GM18520 (cell line): ENCODE results near the gene SALL4.
"Not testable (repeated sequence)": the region's sequence is repeated elsewhere in the genome, so short reads cannot be mapped to it uniquely, and the experiment has no call there.

Experiments
- ATAC-seq: cut with Tn5 transposase; IDR thresholded peaks from one replicate; pipeline ENCODE4 v1.9.1; 2021; ENCODE audit not compliant: unreplicated experiment

Gene SALL4

GRCh38 chr20:51802170-51802751 lies at the start of gene SALL4:
Gene SALL4 (minus strand): TSS chr20:51802521. CDS start chr20:51802408, 113 bp downstream.
- ATAC-seq: no peak

DNA sequence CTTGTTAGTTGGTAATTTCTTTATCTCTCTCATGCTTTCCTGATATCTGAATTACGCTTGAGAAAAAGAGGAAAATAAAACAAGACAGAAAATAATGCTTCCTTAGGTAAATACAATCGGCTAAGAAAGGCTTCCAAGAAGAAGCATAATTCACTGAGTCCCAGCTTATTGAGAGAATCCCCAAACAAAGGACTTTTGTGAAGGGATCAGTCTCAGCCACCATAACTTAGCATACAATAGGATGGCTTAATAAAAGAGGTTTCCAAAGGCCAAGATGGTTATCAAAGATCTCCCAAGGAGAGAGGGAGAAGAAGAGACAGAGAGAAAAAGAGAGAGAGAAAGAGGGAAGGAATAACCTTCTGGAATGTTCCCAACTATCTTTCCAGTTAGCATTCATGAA lies 46.0 kb upstream of the SALL4 start:
- ATAC-seq: no peak

DNA sequence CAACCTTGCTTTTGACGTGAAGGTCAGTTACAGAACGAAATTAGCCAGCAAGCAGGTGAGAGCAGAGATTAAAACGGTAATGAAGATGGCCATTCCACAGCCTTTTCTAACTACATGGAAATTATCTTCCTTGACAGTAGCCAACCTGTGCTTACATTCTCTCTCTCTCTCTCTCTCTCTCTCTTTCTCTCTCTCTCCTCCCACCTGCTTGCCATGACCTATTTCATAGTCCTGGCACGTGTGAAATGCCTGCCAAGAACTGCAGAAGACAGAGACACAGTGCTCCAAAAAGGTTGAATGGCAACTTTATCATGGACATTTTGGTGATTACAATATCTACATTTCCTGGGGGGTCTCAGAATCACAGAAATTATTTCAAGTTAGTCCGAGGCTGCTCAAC lies 38.5 kb upstream of the SALL4 start:
- no peak for ATAC-seq

DNA sequence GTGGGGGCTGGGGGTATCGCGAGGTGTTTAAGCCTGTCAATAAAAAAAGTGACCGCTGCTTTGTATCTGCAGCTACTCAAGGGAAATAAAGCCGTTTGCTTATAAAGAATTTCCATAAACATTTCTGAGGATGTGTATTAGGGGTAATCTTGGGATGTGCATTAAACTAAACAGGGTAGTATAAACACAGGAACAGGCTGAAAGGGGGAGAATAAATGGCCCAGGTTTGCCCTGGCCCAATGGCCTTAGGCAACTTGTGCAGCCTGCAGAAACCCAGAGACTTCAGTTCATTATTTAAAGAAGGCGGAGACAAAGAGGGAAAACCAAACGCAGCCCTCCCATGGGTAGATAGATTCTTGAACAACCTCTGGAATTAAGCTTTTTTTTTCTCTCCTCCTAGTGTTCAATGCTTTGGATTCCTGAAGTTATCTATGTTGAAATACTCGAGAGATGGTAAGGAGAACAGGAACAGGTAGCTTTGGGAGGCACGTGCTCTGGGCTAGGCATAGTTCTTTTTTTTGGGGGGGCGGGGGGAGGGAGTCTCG lies 35.6 kb upstream of the SALL4 start:
- ATAC-seq: no peak

DNA sequence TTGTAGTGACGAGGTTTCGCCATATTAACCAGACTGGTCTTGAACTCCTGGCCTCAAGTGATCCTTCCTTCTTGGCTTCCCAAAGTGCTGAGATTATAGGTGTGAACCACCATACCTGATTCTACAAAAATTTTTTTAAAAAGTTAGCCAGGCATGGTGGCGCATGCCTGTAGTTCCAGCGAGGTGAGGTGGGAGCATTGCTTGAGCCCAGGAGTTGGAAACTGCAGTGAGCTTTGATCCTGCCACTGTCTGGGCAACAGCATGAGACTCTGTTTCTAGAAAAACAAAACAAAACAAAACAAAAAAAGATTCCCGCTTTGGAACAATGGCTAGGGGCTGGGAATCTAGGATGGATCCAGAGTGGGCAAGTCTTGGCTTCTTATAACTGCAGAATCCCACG lies 35.1 kb upstream of the SALL4 start:
- ATAC-seq: no peak

DNA sequence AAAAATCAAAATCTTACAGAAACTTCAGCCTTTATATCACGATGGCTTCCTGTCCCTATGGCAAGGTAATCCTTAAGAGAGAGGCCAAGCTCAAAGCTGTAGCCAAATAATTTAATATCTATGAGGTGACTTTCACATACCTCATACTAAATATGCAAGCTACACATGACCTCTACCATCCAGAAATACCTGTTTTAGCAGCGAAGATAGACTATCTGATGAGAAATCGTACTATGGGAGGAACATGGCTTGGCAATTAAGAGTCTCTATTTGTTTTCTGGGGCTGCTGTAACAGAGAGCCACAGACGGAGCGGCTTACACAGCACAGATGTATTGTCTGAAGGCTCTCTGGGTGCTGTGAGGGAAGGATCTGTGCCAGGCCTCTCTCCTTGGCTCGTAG lies 31.0 kb upstream of the SALL4 start:
- no peak for ATAC-seq

- no peak for ATAC-seq
Observed at GRCh38 chr20:51832276-51832675, 30.0 kb upstream of the SALL4 start.

- no peak for ATAC-seq
Observed at GRCh38 chr20:51831866-51832265, 29.5 kb upstream of the SALL4 start.

GRCh38 chr20:51830538-51830937 lies 28.2 kb upstream of the SALL4 start:
- ATAC-seq: no peak

DNA sequence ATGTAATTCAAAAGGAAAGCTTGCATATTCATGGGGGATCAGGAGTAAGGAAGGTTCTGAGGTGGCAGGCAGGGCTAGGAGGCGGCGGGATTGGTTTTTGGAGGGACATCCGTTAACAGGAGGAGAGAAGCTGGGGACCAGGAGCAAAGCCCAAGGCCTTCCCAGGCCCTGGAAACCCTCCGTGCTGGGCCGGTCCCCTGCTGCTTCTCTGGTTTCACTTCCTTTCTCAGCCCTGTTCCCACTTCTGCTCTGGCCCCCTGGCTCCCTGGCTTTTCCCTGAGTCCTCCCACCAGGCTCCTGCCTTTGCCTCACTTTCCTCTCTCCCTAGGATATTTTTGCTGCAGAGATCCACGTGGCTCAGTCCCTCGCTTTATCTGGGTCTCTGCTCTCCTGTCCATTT lies 26.4 kb upstream of the SALL4 start:
- ATAC-seq: no peak

GRCh38 chr20:51826372-51826771 lies 24.1 kb upstream of the SALL4 start:
- ATAC-seq: no peak

- ATAC-seq: no peak
Observed at GRCh38 chr20:51818479-51819008, 16.2 kb upstream of the SALL4 start.

- ATAC-seq: not testable (repeated sequence)
Observed at GRCh38 chr20:51816856-51817255, 14.5 kb upstream of the SALL4 start.

DNA sequence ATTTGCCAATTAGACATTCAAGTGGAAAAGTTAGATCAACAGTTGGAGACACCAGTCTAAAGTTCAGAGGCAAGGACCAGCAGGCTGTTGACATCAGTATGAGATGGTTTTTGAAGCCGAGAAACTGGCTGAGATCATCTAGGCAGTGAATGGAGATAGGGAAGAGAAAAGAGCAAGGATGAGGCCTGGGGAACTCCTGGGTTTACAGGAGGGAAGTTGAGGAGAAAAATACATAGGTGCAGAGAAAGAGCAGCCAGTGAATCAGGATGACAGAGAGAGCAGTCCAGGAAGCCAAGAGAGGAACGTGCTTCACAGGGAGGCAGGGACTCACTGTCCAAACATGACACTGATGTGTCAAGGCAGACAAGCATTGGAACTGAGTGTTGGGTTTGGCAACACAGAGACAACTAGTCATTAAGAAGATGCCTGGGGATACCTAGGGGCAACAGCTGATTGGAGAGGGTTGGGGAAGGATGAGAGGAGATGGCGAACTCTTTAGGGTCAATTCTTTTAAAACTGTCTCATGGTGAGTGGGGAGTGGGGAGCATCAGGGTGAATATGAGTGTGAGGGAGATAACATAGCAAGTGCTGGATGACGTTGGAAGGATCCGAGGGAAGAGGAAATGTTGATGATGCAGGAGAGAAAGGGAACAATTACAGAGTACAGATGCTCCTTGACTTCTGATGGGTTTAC lies 13.2 kb upstream of the SALL4 start:
- no peak for ATAC-seq

- no peak for ATAC-seq
Observed at GRCh38 chr20:51812861-51813260, 10.5 kb upstream of the SALL4 start.

DNA sequence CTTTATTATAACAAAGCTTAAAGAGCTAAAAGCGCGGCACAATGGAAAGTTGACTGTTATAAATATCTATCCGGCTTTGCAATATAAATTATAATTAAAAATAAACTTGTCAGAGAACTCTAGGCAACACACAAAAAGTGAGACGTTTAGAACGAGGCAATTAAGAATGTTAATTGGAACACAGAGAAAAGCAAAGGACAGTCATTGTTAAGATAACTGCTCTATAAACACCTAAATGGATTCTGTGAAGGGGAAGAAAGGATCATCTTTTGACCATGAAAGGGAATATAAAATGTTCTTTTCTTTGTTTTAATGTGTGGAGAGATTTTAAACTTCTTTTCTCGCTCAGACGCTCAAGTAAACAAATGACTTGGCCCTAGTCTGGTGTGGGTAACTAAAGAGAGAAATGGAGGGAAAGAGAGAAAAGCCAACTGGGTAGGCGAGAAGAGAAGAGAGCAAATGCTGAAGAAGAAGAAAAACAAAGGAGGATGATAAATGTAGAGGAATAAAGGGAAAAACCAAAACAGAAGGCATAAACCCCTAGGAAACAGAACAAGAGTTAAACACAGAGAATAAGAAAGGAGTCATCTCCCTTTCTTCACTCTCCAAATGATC lies 9.3 kb upstream of the SALL4 start:
- no peak for ATAC-seq

GRCh38 chr20:51811042-51811355 lies 8.7 kb upstream of the SALL4 start:
- ATAC-seq: no peak

DNA sequence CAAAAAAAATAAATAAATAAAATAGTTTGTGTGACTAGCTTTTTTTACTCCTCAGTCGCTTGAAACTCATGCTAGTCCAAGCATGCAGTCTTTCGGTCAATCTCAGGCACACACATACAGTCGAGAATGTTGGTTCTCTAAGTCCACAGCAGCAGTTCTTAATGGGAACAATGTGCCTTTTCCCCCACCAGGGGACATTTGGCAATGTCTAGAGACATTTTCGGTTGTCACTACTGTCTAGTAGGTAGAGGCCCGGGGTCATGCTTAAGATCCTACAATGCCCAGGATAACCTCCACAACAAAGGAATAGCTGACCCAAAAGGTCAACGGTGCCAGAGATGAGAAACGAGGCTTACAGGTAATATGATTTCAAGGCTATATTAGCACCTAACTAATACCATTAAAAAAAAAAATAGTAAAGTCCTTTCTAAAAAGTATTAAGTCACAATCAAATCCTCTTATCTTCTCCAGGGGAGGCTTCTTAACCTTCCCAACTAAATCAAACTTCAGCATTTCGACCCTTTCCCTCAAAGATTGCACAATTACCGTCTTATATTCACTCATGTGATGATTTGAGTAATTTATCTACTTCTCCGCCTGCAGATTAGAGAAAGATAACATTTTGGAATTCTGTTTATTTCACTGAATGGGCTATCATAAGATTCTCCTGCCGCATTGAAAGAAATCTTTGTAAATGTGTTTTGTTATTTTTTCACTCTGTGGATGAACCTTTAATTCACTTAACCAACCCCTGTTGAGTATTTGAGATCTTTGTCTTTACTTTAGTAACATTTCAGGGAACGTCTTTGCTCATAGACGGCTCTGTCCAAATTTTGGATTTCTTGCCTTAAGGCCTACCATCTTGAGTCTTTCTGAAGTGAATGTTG lies 8.1 kb upstream of the SALL4 start:
- no peak for ATAC-seq

DNA sequence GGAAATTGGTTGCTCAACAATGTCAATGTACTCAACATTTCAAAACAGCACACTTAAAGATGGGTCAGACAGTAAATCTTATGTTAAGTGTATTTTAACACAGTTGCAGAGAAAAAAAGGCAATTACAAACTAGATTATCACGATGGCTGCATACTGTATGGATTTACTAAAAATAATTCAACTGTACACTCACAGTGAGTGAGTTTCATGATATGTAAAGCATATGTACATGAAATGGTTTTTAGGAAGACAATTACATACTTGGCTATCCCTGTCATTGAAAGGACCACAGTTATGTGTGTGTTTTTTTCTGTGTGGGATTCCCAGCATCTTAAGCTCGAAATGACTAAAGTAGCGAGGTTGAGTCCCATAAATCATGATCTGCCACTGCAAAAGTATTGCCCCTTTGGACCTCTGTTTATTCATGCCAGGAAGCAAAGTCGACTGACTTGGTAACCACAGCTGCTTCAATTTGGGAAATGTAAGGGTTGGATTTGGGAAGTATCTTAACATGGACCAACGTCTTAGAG lies 5.5 kb upstream of the SALL4 start:
- no peak for ATAC-seq

- ATAC-seq: no peak
Observed at GRCh38 chr20:51804754-51805153, 2.4 kb upstream of the SALL4 start.
